HG02759 (cell line): ENCODE results near the gene TAS2R60.
A peak's percentile ranks its signal among the peaks of the same experiment; 100 is the strongest.
"Not testable (repeated sequence)": the region's sequence is repeated elsewhere in the genome, so short reads cannot be mapped to it uniquely, and the experiment has no call there.

Experiments used
- ATAC-seq: cut with Tn5 transposase; IDR thresholded peaks from one replicate; pipeline ENCODE4 v1.9.1; 2021; ENCODE audit warnings: mild to moderate bottlenecking, moderate library complexity; ENCODE audit not compliant: unreplicated experiment

TAS2R60 gene

GRCh38 chr7:143410521-143411004 is 32.7 kb upstream of the TAS2R60 start:
- no peak for ATAC-seq

- no peak for ATAC-seq
Observed at GRCh38 chr7:143411976-143412708, 31.1 kb upstream of the TAS2R60 start.

- ATAC-seq, result no peak
Observed at GRCh38 chr7:143413123-143413522, 30.1 kb upstream of the TAS2R60 start.

GRCh38 chr7:143415209-143415608 is 28.0 kb upstream of the TAS2R60 start:
- not testable (repeated sequence) for ATAC-seq

GRCh38 chr7:143415742-143416397 is 27.4 kb upstream of the TAS2R60 start:
- no peak for ATAC-seq

- ATAC-seq, result no peak
Observed at GRCh38 chr7:143416565-143417149, 26.6 kb upstream of the TAS2R60 start.

- ATAC-seq, result no peak
Observed at GRCh38 chr7:143417734-143418383, 25.4 kb upstream of the TAS2R60 start.

GRCh38 chr7:143418681-143419458 is 24.4 kb upstream of the TAS2R60 start:
- no peak for ATAC-seq

- no peak for ATAC-seq
Observed at GRCh38 chr7:143419880-143420279, 23.4 kb upstream of the TAS2R60 start.

GRCh38 chr7:143420624-143421023 is 22.6 kb upstream of the TAS2R60 start:
- not testable (repeated sequence) for ATAC-seq

GRCh38 chr7:143422033-143422432 is 21.2 kb upstream of the TAS2R60 start:
- ATAC-seq, result no peak

GRCh38 chr7:143424476-143424875 is 18.8 kb upstream of the TAS2R60 start:
- ATAC-seq, result not testable (repeated sequence)

- no peak for ATAC-seq
Observed at GRCh38 chr7:143426479-143427142, 16.6 kb upstream of the TAS2R60 start.

- no peak for ATAC-seq
Observed at GRCh38 chr7:143429770-143430698, 13.2 kb upstream of the TAS2R60 start.

- ATAC-seq, result no peak
Observed at GRCh38 chr7:143431109-143431508, 12.1 kb upstream of the TAS2R60 start.

- ATAC-seq, result no peak
Observed at GRCh38 chr7:143433759-143434158, 9.5 kb upstream of the TAS2R60 start.

GRCh38 chr7:143434660-143435059 is 8.6 kb upstream of the TAS2R60 start:
- no peak for ATAC-seq

GRCh38 chr7:143435266-143435665 is 8.0 kb upstream of the TAS2R60 start:
- no peak for ATAC-seq

- ATAC-seq, result peak; percentile 76
Observed at GRCh38 chr7:143436325-143436946, 6.8 kb upstream of the TAS2R60 start.
